ENCODE results near the gene FAM240A.

FAM240A gene

GRCh38 chr3:46615050-46615775 is 2.9 kb downstream of the FAM240A start:
- Histone ChIP-seq H3K36me3 (ENCODE audit: low read depth) (no peaks in the 10 kb centered on the region), H3K27ac (ENCODE audit: poor library complexity, severe bottlenecking) (no peak overlapping the region), H3K9me3 (ENCODE audit: severe bottlenecking) (no peaks in the 10 kb centered on the region), H3K27me3 (ENCODE audit: insufficient read depth, poor library complexity, severe bottlenecking) (no peaks in the 10 kb centered on the region), H3K4me3 (ENCODE audit: severe bottlenecking) (no peak overlapping the region), H3K4me1 (ENCODE audit: insufficient read depth, poor library complexity, severe bottlenecking) (no peaks in the 10 kb centered on the region)
- no peak for ATAC-seq (ENCODE audit: low read depth)
- no peak for DNase-seq (ENCODE audit: low spot score)
- TF ChIP-seq CTCF (IDR thresholded peaks at IDR 0.05; ENCODE audit: poor library complexity, severe bottlenecking), result no peak

- no peak overlapping the region for H3K4me3 ChIP-seq (ENCODE audit: severe bottlenecking)
- TF ChIP-seq CTCF (IDR thresholded peaks at IDR 0.05; ENCODE audit: poor library complexity, severe bottlenecking), result no peak
- ATAC-seq (ENCODE audit: low read depth), result no peak
Measured at GRCh38 chr3:46615976-46616375, 3.7 kb downstream of the FAM240A start.

GRCh38 chr3:46617941-46618340 is 5.6 kb downstream of the FAM240A start:
- DNase-seq (ENCODE audit: low spot score) (no peak), ATAC-seq (ENCODE audit: low read depth) (no peak)
- no peak overlapping the region for H3K4me3 ChIP-seq (ENCODE audit: severe bottlenecking)
- TF ChIP-seq CTCF (IDR thresholded peaks at IDR 0.05; ENCODE audit: poor library complexity, severe bottlenecking), result no peak
- no peaks in the 10 kb centered on the region for H3K9me3 ChIP-seq (ENCODE audit: severe bottlenecking)
- H3K27ac ChIP-seq (ENCODE audit: poor library complexity, severe bottlenecking), result no peak overlapping the region
- H3K36me3 ChIP-seq (ENCODE audit: low read depth), result no peaks in the 10 kb centered on the region
- H3K27me3 ChIP-seq (ENCODE audit: insufficient read depth, poor library complexity, severe bottlenecking), result no peaks in the 10 kb centered on the region
- no peaks in the 10 kb centered on the region for H3K4me1 ChIP-seq (ENCODE audit: insufficient read depth, poor library complexity, severe bottlenecking)

More at GRCh38 chr3:46615976-46616375, 3.7 kb downstream of the FAM240A start:
- Histone ChIP-seq H3K27me3 (ENCODE audit: insufficient read depth, poor library complexity, severe bottlenecking) (no peaks in the 10 kb centered on the region), H3K9me3 (ENCODE audit: severe bottlenecking) (no peaks in the 10 kb centered on the region), H3K27ac (ENCODE audit: poor library complexity, severe bottlenecking) (no peak overlapping the region), H3K36me3 (ENCODE audit: low read depth) (no peaks in the 10 kb centered on the region), H3K4me1 (ENCODE audit: insufficient read depth, poor library complexity, severe bottlenecking) (no peaks in the 10 kb centered on the region)
- no peak for DNase-seq (ENCODE audit: low spot score)

GRCh38 chr3:46619845-46620778 is 7.8 kb downstream of the FAM240A start:
- DNase-seq (ENCODE audit: low spot score) (no peak), ATAC-seq (ENCODE audit: low read depth) (no peak)
- Histone ChIP-seq H3K27ac (ENCODE audit: poor library complexity, severe bottlenecking) (no peak overlapping the region), H3K4me3 (ENCODE audit: severe bottlenecking) (no peak overlapping the region), H3K27me3 (ENCODE audit: insufficient read depth, poor library complexity, severe bottlenecking) (peaks cover 4% of the 10 kb centered on the region), H3K4me1 (ENCODE audit: insufficient read depth, poor library complexity, severe bottlenecking) (no peaks in the 10 kb centered on the region), H3K9me3 (ENCODE audit: severe bottlenecking) (no peaks in the 10 kb centered on the region), H3K36me3 (ENCODE audit: low read depth) (no peaks in the 10 kb centered on the region)
- no peak for TF ChIP-seq CTCF (IDR thresholded peaks at IDR 0.05; ENCODE audit: poor library complexity, severe bottlenecking)

Data from RWPE2 (cell line).